ENCODE data around the gene PSMA5.
"Not testable (repeated sequence)": the region's sequence is repeated elsewhere in the genome, so short reads cannot be mapped to it uniquely, and the experiment has no call there.

PSMA5 gene

DNA sequence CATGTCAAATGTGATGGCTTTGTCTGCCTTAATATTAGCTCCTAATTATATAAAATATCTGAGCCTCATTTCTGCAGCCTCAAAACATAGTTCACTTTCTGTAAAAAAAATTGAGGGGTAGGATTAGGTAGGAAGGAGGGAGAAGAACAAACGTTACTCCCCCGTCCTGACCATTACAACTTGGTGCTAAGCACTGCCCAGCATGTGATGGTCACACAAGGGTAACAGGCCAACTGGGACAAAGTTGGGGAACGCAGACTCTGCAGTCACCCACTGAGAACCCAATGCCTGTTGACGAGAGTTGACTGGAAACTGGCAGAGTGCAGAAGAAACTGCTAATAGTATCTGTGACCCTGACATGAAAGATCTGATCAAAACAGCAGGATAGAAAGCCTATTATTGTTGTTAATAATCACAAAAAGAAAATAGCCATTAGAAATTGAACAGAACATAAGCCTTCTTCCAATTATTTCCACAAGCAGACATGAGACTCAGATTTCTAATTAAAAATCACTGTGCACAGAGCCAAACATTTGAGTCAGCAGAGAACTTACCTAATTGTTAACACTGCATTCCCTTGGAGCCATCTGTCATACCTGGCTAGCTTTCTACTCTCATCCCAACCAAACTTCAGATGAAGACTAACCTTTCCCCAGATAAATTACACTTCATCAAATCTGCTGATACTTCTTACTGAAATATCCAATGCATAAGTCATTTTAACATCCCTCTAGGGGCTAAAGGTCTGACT lies 34.0 kb downstream of the PSMA5 start:
- no peak for FAIRE-seq

DNA sequence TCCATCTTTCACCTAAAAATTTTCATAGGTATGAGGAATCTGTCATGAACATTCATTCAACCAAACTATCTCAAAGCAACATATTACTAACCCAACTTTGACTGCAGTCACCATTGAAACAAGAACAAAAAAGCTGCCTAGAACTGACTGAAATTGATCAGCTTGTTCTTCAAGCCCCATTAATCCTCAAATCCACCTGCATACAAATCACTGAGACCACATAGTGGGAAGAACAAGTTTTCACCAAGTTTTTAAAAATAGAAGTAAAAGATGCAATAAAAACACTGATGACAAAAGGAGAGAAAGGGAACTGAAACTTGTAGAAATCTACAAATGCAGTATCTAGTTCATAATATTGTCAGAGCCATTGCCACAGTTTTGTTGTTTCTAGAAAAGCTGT lies 34.6 kb downstream of the PSMA5 start:
- FAIRE-seq = no peak

DNA sequence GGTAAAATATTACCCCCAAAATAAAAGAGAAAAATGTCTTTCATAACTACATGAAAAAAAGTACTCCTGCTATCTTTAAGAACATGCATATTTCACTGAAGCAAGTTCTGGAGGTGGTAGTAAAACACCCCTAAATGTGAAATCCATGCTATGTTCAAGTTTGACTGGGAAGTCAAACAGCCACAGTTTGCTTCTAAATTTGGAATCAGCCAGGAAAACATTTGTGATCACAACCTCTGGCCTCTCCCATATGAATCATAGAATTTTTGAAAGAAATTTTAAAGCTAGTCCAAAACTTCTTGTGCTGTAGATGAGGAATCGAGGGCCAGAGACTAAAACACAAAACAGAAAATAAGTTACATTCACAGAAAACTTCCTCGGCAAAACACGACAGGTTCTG lies 35.1 kb downstream of the PSMA5 start:
- no peak for FAIRE-seq

DNA sequence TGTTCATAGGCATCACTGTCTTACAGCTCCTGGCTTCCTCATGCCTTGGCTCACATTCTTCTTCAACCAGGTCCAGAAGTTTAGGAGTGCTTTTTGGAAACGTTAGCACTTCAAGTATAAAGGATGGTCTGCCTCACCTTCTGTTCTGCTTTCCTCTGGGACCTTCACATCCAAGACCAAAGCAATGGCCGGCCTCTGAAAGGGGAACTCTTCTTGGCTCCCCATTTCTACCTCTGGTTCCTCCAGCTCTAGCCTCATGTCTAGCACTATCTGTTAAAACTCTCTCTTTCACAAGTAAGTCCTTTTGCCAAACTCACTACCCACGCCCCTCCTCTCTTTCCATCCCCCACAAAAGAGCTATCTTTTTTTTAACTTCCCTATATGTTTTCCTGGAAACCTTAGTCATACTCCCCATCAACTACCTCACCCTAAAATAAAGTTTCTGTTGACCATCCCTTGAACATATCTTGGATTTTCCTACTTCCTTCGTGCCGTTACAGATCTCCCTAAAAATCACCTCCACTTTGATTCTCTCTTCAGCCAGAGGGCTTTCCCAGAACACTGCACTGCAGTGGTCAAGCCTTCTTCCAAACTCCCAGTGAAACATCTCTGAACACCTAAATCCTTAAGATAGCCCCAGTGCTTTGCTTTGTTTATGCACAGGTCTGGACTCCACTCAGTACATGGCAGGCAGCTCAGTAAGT lies 36.5 kb downstream of the PSMA5 start:
- FAIRE-seq = no peak

DNA sequence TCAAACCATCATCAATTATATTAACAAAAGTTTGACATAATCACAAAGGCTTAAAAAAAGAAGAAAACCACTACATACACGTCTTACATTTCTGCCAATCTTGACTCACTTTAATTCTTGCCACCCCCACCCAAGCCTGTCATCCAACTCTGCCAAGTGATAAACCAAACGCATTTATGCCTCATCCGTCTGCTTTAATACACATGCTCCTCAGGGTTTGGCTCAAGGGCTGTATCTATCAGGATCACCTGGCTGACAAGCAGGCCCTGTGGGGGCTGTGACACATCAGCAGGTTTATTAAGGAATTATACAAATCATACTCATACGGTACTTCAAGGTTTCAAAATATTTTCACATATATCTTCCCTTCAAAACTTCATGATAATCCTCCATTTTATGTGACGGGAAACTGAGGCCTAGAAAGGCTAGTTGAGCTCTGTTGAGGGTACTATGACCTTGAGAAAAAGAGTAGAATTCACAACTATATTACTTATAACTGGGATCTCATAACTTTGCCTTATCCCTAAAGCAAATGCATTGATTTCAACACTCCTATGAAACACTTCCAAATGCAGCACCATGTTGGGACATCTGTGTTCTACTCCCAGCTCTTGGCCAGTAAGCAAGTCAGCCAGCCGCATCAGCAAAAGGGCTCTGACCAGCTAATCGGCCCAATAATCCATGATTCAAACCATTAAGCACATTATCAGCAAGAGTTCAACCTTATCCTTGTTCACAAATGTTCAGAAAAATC lies 37.2 kb downstream of the PSMA5 start:
- FAIRE-seq = no peak

DNA sequence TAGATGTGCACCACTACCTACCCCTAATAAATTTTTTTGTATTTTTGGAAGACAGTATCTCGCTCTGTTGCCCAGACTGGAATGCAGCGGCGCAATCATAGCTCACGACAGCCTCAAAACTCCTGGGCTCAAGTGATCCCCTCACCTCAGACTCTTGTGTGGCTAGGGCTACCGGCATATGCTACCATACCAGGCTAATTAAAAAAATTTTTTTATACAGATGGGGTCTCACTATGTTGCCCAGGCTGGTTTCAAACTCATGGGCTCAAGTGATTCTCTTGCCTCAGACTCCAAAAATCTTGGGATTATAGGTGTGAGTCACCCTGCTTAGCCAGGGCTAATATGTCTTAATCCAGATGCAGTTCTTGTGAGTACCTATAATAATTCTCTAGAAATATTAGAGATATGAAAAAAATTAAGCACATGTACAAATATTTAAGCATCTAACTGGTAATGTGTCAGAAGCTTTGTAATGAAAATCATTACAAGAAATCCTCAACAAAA lies 38.0 kb downstream of the PSMA5 start:
- no peak for FAIRE-seq

DNA sequence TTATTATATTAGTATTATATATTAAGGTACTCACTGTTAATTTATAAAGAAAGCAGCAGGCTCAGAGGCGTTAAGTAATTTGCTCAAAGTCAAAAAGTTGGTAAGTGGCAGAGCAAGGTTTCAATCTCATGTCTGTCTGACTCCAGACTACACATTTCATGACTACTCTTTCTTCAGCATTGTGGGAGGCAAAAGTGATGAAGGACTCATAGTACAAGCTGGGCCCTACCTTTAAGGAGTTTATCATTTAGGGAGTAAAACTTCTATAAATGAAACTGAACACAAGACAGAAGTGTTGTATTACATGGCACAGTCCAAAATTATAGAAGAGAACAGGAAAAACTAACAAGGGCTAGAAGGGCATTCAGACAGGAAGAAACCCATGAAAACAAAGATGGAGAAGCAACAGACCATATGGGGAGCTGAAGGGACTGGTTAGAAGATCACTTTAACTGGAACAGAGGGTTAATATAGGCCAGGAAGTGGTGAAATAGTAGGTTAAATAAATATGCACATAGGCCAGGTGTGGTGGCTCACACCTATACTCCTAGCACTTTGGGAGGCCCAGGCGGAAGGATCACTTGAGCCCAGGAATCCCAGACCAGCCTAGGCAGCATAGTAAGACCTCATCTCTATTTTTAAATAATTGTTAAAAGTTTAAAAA lies 40.1 kb downstream of the PSMA5 start:
- FAIRE-seq = no peak

DNA sequence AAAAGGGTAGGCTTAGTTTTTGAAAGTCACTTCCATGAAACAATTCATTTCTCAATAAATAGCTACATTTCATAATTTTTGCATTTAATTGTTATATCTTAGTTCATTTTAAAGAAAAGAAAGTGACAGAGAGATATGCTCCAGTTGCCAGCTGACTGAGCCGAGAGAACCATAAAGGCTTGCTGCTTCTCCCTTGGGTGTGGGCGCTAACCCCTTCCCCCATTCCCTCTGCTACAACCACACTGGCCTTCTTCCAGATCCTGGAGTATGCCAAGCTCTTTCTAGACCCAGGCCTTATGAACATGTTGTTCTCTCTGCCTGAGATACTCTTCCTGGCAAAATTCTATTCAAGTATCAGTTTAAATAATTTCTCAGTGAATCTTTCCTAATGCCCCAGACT lies 40.8 kb downstream of the PSMA5 start:
- no peak for FAIRE-seq

DNA sequence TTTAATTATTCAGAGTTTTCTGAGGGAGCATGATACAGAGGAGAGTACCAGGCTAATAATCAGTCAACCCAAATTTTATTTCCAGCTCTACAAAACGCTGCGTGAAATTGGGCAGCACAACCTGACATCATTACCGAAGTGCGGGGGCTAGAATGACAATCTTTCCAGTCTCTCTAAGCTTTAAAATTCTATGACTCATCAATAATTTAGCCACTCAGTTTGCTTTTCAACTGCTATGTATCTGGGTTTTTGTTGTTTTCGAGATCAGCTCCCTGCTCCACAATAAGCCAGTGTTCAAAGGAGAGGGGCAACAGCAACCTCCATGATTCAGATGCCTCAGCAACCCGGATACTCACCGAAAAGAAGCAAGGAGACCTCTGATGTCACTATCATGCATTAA lies 42.4 kb downstream of the PSMA5 start:
- no peak for FAIRE-seq

DNA sequence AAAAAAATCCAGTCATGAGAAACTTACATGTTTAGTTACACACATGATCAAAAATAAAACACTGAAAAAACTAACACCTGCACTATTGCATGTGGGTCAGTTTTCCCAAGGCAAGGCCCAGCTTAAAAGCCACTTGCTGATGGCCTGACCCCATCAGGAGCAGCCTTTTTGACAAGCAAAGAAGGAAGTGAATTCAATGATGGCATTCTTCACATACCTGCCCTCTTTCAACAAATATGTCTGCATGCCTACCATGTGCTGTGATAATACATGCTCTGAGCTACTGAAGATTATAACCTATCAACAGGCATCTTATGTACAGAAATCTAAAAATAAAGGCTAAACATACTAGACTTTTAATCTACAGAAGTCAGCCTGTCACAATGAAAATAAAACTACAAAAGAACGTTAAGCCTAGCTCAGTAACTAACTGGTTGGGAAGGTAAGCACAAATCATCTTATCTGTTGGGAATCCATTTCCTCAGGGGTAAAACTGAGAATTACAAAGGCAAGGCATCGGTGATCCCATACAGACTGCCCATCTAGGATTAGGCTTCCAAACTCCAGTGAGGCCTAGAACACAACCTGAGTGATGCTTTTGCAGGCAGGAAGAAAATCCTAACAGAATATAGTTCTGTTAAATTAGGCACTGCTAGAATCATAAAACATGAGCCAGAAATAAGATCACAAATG lies 43.0 kb downstream of the PSMA5 start:
- FAIRE-seq = no peak

DNA sequence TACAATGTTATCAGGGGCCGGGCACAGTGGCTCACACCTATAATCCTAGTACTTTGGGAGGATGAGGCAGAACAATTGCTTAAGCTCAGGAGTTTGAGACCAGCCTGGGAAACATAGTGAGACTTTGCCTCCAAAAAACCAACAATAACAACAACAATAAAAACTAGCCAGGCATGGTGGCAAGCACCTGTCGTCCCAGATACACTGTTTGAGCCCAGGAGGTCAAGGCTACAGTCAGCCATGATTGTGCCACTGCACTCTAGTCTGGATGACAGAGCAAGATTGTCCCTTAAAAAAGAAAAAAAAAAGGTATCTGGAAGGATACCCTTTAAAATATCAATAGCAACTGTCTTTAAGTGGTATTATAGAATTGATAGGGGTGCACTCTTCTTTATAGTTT lies 44.7 kb downstream of the PSMA5 start:
- FAIRE-seq = no peak

DNA sequence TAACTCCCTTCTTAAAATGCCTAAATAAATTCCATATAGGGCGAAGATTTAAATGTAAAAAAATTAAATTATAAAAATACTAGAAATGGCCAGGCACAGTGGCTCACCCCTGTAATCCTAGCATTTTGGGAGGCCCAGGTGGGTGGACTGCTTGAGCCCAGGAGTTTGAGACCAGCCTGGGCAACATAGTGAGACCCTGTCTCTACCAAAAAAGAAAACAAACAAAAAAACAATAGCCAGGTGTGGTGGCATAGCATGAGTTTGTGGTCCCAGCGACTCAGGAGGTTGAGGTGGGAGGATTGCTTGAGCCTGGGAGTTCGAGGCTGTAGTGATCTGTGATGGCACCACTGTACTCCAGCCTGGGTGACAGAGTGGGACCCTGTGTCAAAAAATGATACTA lies 46.3 kb downstream of the PSMA5 start:
- FAIRE-seq = no peak

DNA sequence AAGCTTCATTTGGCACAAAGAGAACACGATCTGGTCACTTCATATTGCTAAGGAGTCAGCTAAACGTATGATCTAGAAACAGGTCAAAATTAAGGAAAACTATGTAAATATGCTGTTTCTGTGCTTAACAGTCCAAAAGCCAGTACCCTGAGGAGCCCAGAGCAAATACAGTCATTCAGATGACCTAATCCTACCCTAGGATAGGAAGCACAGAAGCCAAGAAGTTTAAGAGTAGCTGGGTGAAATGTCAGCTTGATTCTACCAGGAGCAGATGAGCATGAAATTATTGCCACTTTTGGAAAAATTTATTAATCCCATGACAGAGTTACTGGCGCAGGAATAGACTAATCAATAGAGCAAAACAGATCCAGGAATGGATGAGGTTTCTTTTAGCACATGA lies 46.8 kb downstream of the PSMA5 start:
- FAIRE-seq = no peak

DNA sequence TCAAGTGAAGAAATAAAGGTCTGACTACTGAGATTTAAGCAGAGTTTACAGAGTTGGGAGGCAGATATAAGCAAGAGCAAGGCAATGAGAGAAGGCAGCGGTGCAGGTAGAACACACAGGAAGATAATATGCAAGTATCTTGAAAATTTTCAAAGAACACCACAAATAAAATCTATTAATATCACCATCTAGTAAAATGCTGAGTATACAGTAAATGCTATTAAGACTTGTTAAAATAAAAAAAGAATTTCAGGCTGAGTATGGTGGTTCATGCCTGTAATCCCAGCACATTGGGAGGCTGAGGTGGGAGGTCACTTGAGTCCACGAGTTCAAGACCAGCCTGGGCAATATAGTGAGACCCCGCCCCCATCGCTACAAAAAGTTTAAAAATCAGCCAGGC lies 48.5 kb downstream of the PSMA5 start:
- no peak for FAIRE-seq

DNA sequence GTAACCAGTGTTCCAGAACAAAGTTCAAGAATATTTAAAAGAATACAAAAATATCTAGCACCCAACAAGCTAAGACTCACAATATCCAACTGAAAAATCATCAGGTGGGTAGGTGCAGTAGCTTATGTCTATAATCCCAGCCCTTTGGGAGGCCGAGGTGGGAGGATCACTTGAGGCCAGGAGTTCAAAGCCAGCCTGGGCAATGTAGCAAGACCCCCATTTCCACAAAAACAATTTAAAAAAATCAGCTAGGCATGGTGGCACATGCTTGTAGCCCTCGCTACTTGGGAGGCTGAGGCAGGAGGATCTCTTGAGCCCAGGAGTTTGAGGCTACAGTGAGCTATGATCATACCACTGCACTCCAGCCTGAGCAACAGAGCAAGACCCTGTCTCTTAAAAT lies 52.6 kb downstream of the PSMA5 start:
- FAIRE-seq = not testable (repeated sequence)

DNA sequence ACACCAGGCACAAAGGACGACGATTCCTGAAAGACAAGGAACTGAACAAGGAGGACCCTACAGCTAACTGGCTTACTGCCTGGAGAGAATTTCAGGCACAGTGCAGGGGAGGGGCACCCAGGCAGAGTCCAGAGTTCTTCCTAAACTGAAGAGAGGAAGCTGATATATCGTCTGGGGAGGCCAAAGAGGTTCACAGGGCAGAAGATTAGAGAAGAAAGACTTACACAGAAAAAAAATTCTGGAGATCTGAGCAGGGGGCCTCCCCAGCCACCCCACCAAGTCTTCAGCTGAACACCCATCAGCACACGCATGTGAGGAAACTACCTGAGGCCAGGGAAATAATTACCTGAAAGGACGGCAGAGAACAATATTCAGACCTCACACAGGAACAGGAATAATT lies 53.1 kb downstream of the PSMA5 start:
- FAIRE-seq = no peak

DNA sequence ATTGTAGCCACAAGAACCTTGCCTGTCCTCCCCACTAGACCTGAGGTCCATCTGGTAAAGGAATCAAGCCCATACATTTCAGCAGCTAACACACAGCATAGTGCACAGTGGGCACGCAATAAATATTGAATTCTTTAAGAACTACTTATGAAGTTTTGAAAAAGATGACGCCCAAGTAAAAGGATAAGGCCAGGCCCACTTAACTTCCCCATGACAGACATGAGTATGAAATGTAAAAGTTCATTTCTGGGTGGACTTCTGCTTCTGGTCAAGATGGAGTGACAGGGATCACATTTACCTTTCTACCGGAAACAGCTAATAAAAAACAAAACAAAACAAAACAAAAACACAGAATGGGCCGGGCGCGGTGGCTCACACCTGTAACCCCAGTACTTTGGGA lies 54.0 kb downstream of the PSMA5 start:
- FAIRE-seq = no peak

DNA sequence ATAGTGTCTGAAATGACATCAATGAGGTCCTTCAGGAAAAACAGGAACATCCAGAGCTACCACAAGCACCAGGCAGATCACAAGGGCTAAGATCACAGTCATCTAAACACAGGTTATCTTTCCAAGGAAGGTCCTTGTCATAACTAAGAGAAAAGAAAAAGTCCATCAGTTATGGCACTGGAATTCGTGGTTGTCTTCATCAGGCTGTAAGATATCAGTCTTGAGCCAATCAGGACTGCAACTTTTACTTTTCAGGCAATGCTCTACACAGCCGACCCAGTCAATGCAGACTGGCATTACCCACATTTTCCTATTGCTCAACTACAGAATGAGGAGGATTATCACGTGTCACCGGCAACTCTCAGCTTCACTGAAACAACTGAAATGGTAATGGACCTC lies 54.9 kb downstream of the PSMA5 start:
- FAIRE-seq = no peak

DNA sequence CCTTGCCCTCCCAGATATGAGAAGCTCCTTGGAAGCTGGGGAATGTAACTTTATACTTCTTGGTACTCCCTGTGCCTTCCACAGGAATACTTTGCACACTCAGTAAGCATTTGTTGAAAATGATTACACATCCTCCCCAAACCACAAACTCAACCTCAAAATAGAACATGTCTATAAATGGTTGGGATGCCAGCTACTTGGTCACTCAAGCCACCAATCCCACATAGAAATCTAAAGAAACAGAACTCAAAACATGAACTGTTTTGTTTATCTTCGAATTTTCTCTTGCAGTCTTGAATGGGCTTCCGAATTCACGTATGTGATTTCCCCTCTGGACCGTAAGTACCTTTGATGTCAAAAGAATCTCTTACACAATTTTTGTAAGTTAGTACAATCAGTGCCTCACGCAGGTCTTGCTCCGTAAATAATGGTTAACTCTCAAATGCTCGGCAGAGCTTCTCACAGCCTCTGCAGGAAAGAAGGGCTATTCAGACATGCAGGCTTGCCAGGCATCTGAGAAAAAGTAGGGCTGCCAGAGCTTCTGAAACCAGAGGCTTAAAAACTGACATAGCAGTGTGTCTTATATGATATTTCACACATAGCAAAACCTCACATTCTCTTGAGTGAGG lies 55.4 kb downstream of the PSMA5 start:
- FAIRE-seq = no peak

DNA sequence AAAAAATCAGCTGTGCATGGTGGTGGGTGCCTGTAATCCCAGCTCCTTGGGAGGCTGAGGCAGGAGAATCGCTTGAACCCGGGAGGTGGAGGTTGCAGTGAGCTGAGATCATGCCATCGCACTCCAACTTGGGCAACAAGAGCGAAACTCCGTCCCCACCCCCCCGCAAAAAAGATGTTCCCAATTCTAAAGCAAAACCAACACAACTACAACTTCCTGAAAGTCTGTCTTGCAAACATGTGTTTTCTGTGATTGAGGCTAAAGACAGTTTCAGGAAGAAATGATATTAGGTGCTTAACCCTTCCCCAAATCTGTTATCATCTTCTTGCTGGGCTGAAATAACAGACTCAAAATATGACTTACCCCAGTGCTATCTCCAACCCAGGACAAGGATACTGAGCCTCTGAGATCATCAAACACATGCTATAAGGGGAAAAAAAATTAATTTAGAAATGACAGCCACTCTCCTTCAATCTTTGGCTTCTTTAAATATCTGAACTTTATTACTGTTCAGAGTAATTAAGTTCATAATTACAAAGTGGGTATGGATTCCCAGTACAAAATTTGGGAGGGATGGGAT lies 57.0 kb downstream of the PSMA5 start:
- no peak for FAIRE-seq

DNA sequence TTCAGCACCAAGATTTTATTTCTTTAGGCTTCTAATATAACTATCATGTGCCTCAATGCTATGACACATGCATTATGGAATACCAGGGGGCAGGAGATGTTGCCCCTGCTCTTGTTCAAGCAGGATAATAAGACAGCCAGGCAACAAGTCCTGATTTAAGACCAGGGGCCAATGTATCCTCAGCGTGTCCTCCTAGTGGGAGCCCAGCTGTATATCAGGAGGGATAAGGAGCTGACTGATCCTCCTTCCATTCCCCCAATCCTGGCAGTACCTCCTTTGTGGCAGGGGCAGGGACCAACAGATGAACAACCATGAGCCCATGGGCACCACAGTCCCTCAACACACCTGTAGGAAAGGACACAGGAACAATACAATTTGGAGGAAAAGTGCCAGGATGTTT lies 57.8 kb downstream of the PSMA5 start:
- FAIRE-seq = no peak

DNA sequence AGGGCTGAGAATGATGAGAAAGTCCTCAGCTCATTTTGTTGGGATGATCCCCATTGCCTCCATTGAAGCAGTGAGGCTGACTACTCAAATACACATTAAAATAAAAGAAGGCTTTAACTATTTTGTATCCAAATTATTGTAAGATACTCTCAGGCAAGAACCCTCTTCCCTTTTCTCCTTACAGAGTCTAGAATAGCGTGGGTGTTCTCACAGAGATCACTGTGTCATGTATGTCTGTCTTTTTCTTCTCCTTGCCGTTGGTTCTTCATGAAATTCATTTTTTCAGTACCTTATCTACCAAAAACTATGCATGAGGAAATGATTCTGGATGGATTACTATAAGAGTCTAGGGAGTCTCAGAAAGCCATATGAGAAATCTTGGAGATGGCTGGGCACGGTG lies 58.6 kb downstream of the PSMA5 start:
- FAIRE-seq = no peak
